AG09319 (cell line): ENCODE data around the gene TAF1C.

Experiments
- DNase-seq: peaks from one replicate; pipeline ENCODE4 v3.0.0-alpha.2; 2010; ENCODE audit warnings: low read depth; ENCODE audit errors: extremely low read depth
- CTCF ChIP-seq: IDR thresholded peaks from 2 replicates; pipeline ENCODE4 v1.5.1; 2011; ENCODE audit warnings: low read depth, mild to moderate bottlenecking, inconsistent platforms, low read length, moderate library complexity

The TAF1C gene

DNA sequence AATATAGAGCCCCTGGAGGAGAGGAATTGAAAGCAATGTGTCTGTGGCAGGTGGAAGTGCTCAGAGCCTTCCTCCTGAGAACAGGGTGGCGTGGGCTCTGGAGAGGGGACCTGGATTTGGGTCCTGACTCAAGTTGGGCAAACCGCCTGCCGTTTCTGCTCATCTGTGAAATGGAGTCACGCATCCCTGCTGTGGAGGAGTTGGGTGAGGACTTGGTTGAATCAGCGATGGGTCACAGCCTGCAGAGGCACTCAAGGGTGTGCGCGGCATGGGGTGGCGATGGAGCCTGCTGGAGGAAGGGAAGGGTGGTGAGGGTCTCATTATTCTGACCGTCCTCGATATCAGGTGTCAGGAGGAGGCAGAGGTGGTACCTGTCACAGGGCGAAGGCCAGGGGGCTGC is 7.2 kb upstream of the TAF1C start:
- DNase-seq, result no peak
- no peak for TF ChIP-seq CTCF

GRCh38 chr16:84193480-84193879 is 6.6 kb upstream of the TAF1C start:
- no peak for DNase-seq
- TF ChIP-seq CTCF, result no peak

DNA sequence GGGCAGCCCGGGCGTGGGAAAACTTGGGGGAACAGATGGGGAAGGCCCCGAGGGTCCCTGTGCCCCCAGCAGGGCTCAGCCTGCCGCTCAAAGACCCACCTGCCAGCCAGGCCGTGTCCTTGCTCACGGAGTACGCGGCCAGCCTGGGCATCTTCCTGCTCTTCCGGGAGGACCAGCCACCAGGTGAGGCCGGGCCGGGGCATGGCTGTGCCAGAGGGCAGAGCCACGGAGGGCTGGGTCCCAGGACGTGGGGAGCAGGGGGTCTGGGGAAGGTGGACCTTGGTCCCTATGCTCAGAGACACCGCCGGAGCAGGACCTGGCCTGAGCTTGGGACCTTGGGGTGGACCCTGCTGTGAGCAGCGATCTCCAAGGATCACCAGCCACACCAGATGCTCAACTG is 4.6 kb upstream of the TAF1C start:
- no peak for TF ChIP-seq CTCF
- DNase-seq, result no peak

DNA sequence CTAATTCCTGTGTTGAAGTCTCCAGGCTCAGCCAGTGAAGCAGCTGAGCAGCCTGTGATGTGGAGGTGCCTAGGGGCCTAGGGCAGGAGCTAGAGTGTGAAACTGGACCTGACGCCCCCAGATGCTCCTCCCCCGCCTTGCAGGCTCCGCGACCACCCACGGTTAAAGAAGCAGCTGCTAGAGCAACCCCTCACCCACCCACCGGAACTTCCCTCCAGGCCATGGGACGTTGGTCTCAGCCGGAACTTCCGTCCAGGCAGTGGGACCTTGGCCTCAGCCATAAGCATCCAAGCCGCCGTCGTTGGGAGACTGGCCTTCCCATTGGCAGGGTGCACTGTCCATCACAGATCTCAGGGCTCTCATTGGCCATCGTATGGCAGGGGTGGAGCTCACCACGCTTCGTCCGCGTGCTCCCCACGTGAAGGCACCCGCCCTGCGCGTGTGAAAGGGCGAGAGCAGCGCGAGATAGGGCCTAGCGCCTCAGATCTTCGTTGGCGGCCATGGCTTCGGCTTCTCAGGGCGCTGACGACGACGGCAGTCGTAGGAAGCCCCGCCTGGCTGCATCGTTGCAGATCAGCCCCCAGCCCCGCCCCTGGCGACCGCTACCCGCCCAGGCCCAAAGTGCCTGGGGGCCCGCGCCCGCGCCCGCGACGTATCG is 4.0 kb upstream of the TAF1C start, which contains the start of gene ADAD2:
TSS of gene ADAD2 (plus strand) at position 427 of the 658 bp plus-strand sequence. CDS start at position 501, 74 bp downstream.
- no peak for TF ChIP-seq CTCF
- no peak for DNase-seq

- DNase-seq, result no peak
- no peak for TF ChIP-seq CTCF
These were observed 2.1 kb downstream of the TAF1C start for GRCh38 chr16:84184775-84185174.

- no peak for DNase-seq
- peak; percentile 11 for TF ChIP-seq CTCF
These were observed 2.8 kb downstream of the TAF1C start for GRCh38 chr16:84183911-84184591.

DNA sequence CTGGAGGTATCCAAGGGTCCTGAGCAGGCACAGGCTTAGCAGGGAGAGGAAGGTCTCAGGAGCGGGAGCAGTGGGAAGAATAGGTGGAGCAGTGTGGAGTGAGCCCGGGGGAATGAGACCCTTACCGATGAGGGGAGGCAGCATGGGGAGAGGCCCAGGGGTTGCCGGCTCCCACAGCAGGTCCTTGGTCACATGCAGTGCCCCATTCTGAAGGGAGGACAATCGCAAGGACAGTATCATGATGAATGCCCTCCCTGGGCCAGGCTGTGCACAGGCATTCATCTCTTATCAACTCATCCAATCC is 3.3 kb downstream of the TAF1C start:
- DNase-seq, result no peak
- TF ChIP-seq CTCF, result no peak
